CD4-positive, alpha-beta memory T cell (primary cell): Measurements from ENCODE around the gene MOSMO. TPM values are rescaled to one million over a fixed set of nuclear protein-coding genes. Genes with fewer than 3 reads are reported as not detected.
A peak's percentile ranks its signal among the peaks of the same experiment; 100 is the strongest.

ENCODE experiments used
- CTCF ChIA-PET: fragments of 350-600 bp; sonication (Branson Sonifier 250); formaldehyde crosslinking; loops from one replicate; lab custom pipeline; 2021; ENCODE audit warnings: inconsistent platforms; ENCODE audit not compliant: partially characterized antibody; lab: Charles Lee
- POLR2A ChIA-PET: fragments of 350-600 bp; sonication (Branson Sonifier 250); formaldehyde crosslinking; loops from one replicate; lab custom pipeline; 2021; ENCODE audit not compliant: partially characterized antibody; lab: Charles Lee
- DNase-seq, 5 donors: peaks; one replicate each; pipeline versions ENCODE4 v3.0.0 to v3.0.0-alpha.2; 2020 to 2022; ENCODE audit warnings: mixed read lengths in 1 of 5
- H3K27ac ChIP-seq: one replicate; pipeline ENCODE4 v1.7.0; 2013; ENCODE audit warnings: low read depth, low read length
- H3K27me3 ChIP-seq: 2 replicates; pipeline ENCODE4 v1.7.0; 2013; ENCODE audit warnings: mild to moderate bottlenecking, low read length, moderate library complexity; ENCODE audit not compliant: insufficient read depth
- H3K36me3 ChIP-seq: 2 replicates; pipeline ENCODE4 v1.7.0; 2013; ENCODE audit warnings: mild to moderate bottlenecking, low read length, moderate library complexity; ENCODE audit not compliant: insufficient read depth
- H3K4me1 ChIP-seq: 2 replicates; pipeline ENCODE4 v1.7.0; 2013; ENCODE audit warnings: mild to moderate bottlenecking, low read length, moderate library complexity; ENCODE audit not compliant: insufficient read depth
- H3K4me3 ChIP-seq, 2 donors: one replicate each; pipeline ENCODE4 v1.7.0; 2013; ENCODE audit warnings: low read length in 2 of 2, mild to moderate bottlenecking in 1 of 2
- H3K9me3 ChIP-seq, 2 donors: one replicate each; pipeline ENCODE4 v1.7.0; 2013; ENCODE audit warnings: low read length in 2 of 2, control low read depth in 1 of 2; ENCODE audit not compliant: control insufficient read depth in 1 of 2
- H3K27ac Mint-ChIP-seq, 7 donors: one replicate each; pipeline ENCODE4 v1.8.0; 2020 to 2021; ENCODE audit warnings: mixed read lengths in 7 of 7, mild to moderate bottlenecking in 6 of 7, inconsistent platforms in 3 of 7, moderate library complexity in 3 of 7
- H3K27me3 Mint-ChIP-seq, 2 donors: one replicate each; pipeline ENCODE4 v1.8.0; 2020 to 2021; ENCODE audit warnings: mixed read lengths in 2 of 2
- H3K36me3 Mint-ChIP-seq, 2 donors: one replicate each; pipeline ENCODE4 v1.8.0; 2020 to 2021; ENCODE audit warnings: mixed read lengths in 2 of 2, inconsistent platforms in 1 of 2, mild to moderate bottlenecking in 1 of 2
- H3K4me1 Mint-ChIP-seq, 4 donors: one replicate each; pipeline ENCODE4 v1.8.0; 2020 to 2021; ENCODE audit warnings: mixed read lengths in 4 of 4, mild to moderate bottlenecking in 1 of 4
- H3K4me3 Mint-ChIP-seq, 8 donors: one replicate each; pipeline ENCODE4 v1.8.0; 2020 to 2021; ENCODE audit warnings: mixed read lengths in 8 of 8, mild to moderate bottlenecking in 7 of 8, moderate library complexity in 6 of 8, inconsistent platforms in 3 of 8
- H3K9me3 Mint-ChIP-seq, 8 donors: one replicate each; pipeline ENCODE4 v1.8.0; 2020 to 2021; ENCODE audit warnings: mixed read lengths in 8 of 8, mild to moderate bottlenecking in 5 of 8, inconsistent platforms in 3 of 8, moderate library complexity in 1 of 8
- intact Hi-C: fragments of 100-400 bp; cut with micrococcal nuclease; formaldehyde crosslinking; loops from one replicate; pipeline ENCODE4 v1.15.1; 2023
- polyA plus RNA-seq, 2 donors: library from polyadenylated mRNA; unstranded; fragments of 300-500 nt; fragmentation: Illumina TruSeq; gene quantifications; one replicate each; pipeline ENCODE4 v1.2.3, GENCODE V29; 2021
- total RNA-seq, 2 experiments: library from RNA; stranded (reverse); gene quantifications; one replicate each; pipeline ENCODE4 v1.2.3, GENCODE V29; 2021

Gene MOSMO
- total and polyA plus RNA-seq, 4 experiments from 2014 or later = 3.2 to 23.4 (median 14.1) TPM

DNA sequence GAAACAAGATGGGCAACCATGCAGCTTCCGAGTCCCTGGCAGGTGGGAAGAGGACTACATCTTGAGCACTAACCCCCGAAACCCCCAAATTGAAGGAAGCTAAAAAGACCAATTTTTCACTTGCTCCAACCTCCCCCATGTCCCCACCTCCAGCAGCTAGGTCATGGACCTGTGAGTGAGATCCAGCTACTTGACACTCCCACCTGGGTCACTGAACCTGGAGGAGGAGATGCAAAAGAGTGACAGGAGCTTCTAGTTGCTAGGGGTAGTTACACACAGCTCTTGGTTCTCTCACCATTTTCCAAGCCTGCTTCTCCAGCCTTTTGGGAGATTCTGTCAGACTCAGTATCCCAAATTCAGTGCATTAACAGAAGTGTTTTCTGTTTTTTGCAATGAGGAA, 18.2 kb upstream of the MOSMO start:
- Histone ChIP-seq H3K36me3 (no peaks in the 10 kb centered on the region), H3K27me3 (no peaks in the 10 kb centered on the region), H3K9me3 (no peaks in the 10 kb centered on the region), H3K27ac (no peak overlapping the region), H3K4me3 (no peak overlapping the region), H3K4me1 (peaks cover 24% of the 10 kb centered on the region)
- Mint-ChIP-seq H3K27me3 (no peaks in the 10 kb centered on the region), H3K27ac (peak overlapping the region in 3 of 7 donors; percentile 62 to 78 (median 70)), H3K4me3 (no peak overlapping the region), H3K4me1 (peaks cover 19 to 39% (median 27%) of the 10 kb centered on the region in 4 donors), H3K9me3 (no peaks in the 10 kb centered on the region), H3K36me3 (peaks cover 6 to 9% of the 10 kb centered on the region in 2 donors)
- POLR2A ChIA-PET = interaction anchor here (2.1 to 2.4 kb wide), 2 partner anchors 36 to 199 kb away, joined by 10 to 13 read pairs; partner anchors contain the start of gene UQCRC2
- intact Hi-C loops = no loop called here
- no peak for DNase-seq
- CTCF ChIA-PET = interaction anchor here (0.8 to 4.3 kb wide), 7 partner anchors 11 to 307 kb away, joined by 3 to 37 read pairs (median 5); partner anchors contain the start of genes PDZD9 and UQCRC2

DNA sequence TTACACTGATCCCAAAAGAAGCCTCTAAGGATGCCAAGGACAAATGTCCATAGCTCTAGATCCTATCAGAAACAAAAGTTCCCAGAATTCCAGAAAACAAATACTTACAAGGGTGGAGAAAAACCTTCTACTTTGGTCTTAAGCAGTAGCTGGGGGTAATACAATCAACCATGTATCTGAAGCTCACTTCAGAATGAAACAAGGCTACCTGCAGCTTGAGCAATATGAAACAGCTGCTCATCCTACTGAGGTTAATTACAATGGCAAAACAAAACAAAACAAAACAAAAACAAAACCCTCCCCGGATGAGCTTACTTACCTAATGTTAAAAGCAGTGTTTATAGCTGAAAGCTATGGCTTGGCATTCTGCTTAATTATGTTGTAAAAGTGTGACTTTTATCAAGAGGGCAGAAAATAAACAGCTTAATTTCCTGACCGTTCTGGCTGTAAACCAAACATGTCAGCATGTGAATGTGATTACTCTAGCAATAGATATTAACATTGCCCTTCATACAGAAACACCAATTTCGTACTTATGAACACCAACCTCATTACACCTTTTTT, 17.4 kb upstream of the MOSMO start:
- H3K36me3 ChIP-seq = no peaks in the 10 kb centered on the region
- ChIA-PET CTCF (interaction anchor here (1.1 to 4.3 kb wide), 7 partner anchors 10 to 306 kb away, joined by 3 to 37 read pairs (median 5); partner anchors contain the start of genes PDZD9 and UQCRC2), POLR2A (interaction anchor here (2.1 to 2.4 kb wide), 2 partner anchors 37 to 198 kb away, joined by 10 to 13 read pairs; partner anchors contain the start of gene UQCRC2)
- DNase-seq = no peak
- H3K4me1 ChIP-seq = peaks cover 24% of the 10 kb centered on the region
- Mint-ChIP-seq H3K36me3 (peaks cover 3 to 4% of the 10 kb centered on the region in 2 donors), H3K4me3 (peak overlapping the region in 2 of 8 donors; percentile 10 to 63), H3K27ac (peak overlapping the region in 5 of 7 donors; percentile 0 to 58 (median 29)), H3K4me1 (peaks cover 19 to 39% (median 27%) of the 10 kb centered on the region in 4 donors), H3K9me3 (no peaks in the 10 kb centered on the region), H3K27me3 (no peaks in the 10 kb centered on the region)
- no peak overlapping the region for H3K4me3 ChIP-seq
- no peaks in the 10 kb centered on the region for H3K9me3 ChIP-seq
- H3K27me3 ChIP-seq = no peaks in the 10 kb centered on the region
- intact Hi-C loops = no loop called here
- no peak overlapping the region for H3K27ac ChIP-seq

DNA sequence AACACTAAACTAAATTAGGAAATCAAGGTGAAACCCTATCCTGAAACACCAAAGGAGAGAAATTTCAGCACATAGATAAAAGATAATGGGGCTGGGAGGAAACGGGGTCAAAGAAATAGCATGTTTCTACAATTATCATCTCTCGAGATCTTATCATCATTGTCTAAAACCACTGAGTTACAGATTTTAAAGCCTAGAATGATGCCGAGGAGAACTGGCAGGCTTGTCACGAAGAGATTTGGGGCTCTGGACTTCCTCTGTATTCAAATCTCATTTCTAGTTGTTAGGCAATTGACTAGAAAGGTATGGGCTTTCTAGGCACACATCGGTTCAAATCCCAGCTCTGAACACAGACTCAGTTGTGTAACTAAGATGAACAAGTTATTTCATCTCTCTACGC, 16.3 kb upstream of the MOSMO start:
- Mint-ChIP-seq H3K27me3 (no peaks in the 10 kb centered on the region), H3K9me3 (no peaks in the 10 kb centered on the region), H3K27ac (peak overlapping the region in 5 of 7 donors; percentile 16 to 86 (median 61)), H3K36me3 (no peaks in the 10 kb centered on the region), H3K4me3 (peak overlapping the region in 5 of 8 donors; percentile 8 to 72 (median 12)), H3K4me1 (peaks cover 19 to 39% (median 27%) of the 10 kb centered on the region in 4 donors)
- no peak overlapping the region for H3K4me3 ChIP-seq
- DNase-seq = no peak
- H3K9me3 ChIP-seq = no peaks in the 10 kb centered on the region
- H3K36me3 ChIP-seq = no peaks in the 10 kb centered on the region
- H3K4me1 ChIP-seq = peaks cover 24% of the 10 kb centered on the region
- ChIA-PET POLR2A (interaction anchor here (1.0 to 2.4 kb wide), 3 partner anchors 15 to 197 kb away, joined by 3 to 13 read pairs (median 10); partner anchors contain the start of gene UQCRC2), CTCF (interaction anchor here (0.7 to 4.3 kb wide), 4 partner anchors 9 to 197 kb away, joined by 5 to 37 read pairs (median 22); partner anchors contain the start of gene PDZD9)
- intact Hi-C loops = no loop called here
- H3K27ac ChIP-seq = no peak overlapping the region
- H3K27me3 ChIP-seq = no peaks in the 10 kb centered on the region

DNA sequence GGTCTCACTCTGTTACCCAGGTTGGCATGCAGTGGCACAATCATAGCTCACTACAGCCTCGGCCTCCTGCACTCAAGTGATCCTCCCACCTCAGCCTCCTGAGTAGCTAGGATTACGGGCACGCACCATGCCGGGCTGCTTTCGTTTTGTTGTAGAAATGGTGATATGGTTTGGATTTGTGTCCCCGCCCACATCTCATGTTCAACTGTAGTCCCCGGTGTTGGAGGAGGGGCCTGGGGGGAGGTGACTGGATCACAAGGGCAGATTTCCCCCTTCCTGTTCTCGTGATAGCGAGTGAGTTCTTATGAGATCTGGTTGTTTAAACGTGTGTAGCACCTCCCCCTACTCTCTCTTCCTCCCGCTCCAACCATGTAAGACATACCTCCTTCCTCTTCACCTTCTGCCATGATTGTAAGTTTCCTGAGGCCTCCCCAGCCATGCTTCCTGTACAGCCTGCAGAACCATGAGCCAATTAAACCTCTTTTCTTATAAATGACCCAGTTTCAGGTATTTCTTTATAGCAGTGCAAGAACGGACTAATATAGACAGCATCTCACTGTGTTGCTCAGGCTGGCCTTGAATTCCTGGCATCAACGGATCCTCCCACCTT, 12.9 kb upstream of the MOSMO start:
- Histone ChIP-seq H3K9me3 (no peaks in the 10 kb centered on the region), H3K27ac (no peak overlapping the region), H3K4me1 (peaks cover 24% of the 10 kb centered on the region), H3K27me3 (no peaks in the 10 kb centered on the region), H3K4me3 (no peak overlapping the region), H3K36me3 (no peaks in the 10 kb centered on the region)
- Mint-ChIP-seq H3K27ac (no peak overlapping the region), H3K4me1 (peaks cover 12 to 30% (median 17%) of the 10 kb centered on the region in 4 donors), H3K36me3 (no peaks in the 10 kb centered on the region), H3K27me3 (no peaks in the 10 kb centered on the region), H3K9me3 (no peaks in the 10 kb centered on the region), H3K4me3 (no peak overlapping the region)
- intact Hi-C loops = no loop called here
- no peak for DNase-seq
- CTCF ChIA-PET = interaction anchor here (0.9 kb wide), 1 partner anchor 9 kb away, joined by 4 read pairs; no protein-coding TSS in a partner anchor
- POLR2A ChIA-PET = interaction anchor here (0.8 kb wide), 1 partner anchor 303 kb away, joined by 4 read pairs; no protein-coding TSS in a partner anchor

DNA sequence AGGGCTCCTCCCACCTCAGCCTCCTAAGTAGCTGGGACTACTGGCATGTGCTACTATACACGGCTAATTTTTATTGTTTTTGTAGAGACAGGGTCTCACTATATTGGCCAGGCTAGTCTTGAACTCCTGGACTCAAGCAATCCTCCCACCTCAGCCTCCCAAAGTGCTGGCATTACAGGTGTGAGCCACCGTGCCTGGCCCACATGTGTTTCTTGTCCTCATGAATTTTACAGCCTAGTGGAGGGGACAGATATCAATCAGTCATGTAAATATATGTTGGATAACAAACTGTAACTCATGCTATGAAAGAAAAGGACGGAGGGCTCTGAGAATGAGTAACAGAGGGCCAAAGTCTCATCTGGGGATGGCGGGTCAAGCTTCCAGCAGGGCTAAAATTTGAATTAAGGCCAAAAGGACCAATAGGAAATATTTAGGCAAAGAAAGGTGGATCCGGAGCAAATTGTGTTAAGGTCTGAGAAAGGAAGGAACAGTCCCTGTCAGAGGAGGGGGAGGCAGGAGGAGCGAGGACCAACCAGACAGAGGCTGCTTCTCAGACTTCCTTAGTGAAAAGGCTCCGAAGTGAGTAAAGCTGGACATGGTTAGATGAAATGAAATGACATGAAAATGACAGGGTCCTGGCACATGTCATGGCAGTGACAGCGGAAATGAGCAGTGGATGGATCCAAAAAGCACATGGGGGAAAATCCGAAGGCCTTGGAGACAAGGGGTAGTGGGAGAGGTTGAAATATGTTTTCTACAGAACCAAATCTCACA, 10.8 kb upstream of the MOSMO start:
- Mint-ChIP-seq H3K4me1 (peaks cover 4 to 22% (median 11%) of the 10 kb centered on the region in 4 donors), H3K27me3 (no peaks in the 10 kb centered on the region), H3K4me3 (no peak overlapping the region), H3K36me3 (no peaks in the 10 kb centered on the region), H3K9me3 (no peaks in the 10 kb centered on the region), H3K27ac (no peak overlapping the region)
- ChIA-PET CTCF (interaction anchor here (1.1 to 12.8 kb wide), 4 partner anchors 11 to 299 kb away, joined by 3 to 181 read pairs (median 92); partner anchors contain the start of gene MOSMO), POLR2A (interaction anchor here (0.6 to 1.5 kb wide), 2 partner anchors 10 to 12 kb away, joined by 3 to 5 read pairs; partner anchors contain the start of gene MOSMO)
- intact Hi-C loops = no loop called here
- DNase-seq = no peak
- Histone ChIP-seq H3K4me3 (no peak overlapping the region), H3K9me3 (no peaks in the 10 kb centered on the region), H3K36me3 (no peaks in the 10 kb centered on the region), H3K4me1 (peaks cover 14% of the 10 kb centered on the region), H3K27ac (no peak overlapping the region), H3K27me3 (no peaks in the 10 kb centered on the region)

DNA sequence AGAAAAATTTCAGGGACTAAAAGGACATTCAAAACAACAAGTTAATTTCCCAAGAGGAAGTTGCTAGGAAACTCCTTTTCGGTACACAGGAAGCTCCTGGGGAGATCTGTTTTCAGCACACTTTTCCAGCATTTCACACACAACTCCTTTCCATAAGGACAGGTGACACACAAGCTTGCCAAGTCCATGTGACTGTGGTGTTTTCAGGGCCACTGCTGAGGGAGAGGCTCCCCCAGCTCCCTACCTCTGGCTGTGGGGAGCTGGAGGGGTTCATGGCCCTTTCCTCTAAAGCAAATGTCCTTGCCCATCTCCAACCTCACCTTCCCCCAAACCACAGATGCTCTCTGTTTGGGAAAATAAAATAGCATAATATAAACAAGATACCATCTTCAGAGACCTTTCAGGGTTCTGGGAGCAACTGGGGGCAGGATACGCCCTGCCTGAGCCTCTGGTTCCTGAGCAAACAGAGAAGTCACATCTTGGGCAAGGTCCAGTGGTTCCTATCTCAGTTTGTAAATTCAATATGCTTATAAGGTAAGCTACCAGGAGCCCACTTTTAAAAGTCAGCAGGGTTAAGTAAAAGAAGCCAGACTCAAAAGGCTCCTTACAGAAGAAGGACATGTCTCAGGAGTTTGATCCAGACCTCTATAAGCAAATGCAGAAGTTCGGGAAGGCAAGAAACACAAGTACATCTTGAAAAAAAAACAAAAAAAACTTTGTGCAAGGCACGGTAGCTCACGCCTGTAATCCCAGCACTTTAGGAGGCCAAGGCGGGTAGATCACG, 10.0 kb upstream of the MOSMO start:
- Mint-ChIP-seq H3K36me3 (no peaks in the 10 kb centered on the region), H3K4me3 (no peak overlapping the region), H3K27me3 (no peaks in the 10 kb centered on the region), H3K27ac (peak overlapping the region in 1 of 7 donors; percentile 60), H3K9me3 (no peaks in the 10 kb centered on the region), H3K4me1 (peaks cover 3 to 15% (median 11%) of the 10 kb centered on the region in 4 donors)
- Histone ChIP-seq H3K4me3 (no peak overlapping the region), H3K27me3 (no peaks in the 10 kb centered on the region), H3K9me3 (no peaks in the 10 kb centered on the region), H3K36me3 (no peaks in the 10 kb centered on the region), H3K27ac (no peak overlapping the region), H3K4me1 (peaks cover 8% of the 10 kb centered on the region)
- POLR2A ChIA-PET = interaction anchor here (0.6 to 5.4 kb wide), 4 partner anchors 10 to 192 kb away, joined by 3 to 53 read pairs (median 4); partner anchors contain the start of gene MOSMO
- intact Hi-C loops = no loop called here
- CTCF ChIA-PET = interaction anchor here (0.8 to 12.8 kb wide), 7 partner anchors 8 to 190 kb away, joined by 3 to 181 read pairs (median 12); partner anchors contain the start of gene MOSMO
- DNase-seq = no peak
